Breast epithelium (tissue), 4 donors: ENCODE data around the gene CTAG2. TPM values are rescaled to one million over a fixed set of nuclear protein-coding genes. Genes with fewer than 3 reads are reported as not detected.
"Not testable (repeated sequence)": the region's sequence is repeated elsewhere in the genome, so short reads cannot be mapped to it uniquely, and the experiment has no call there.

Experiments
- DNase-seq, 2 donors: peaks; one replicate each; pipeline ENCODE4 v3.0.0-alpha.2; 2019; ENCODE audit warnings: low spot score in 2 of 2
- H3K27ac ChIP-seq, 2 donors: fragments of 200-600 bp; sonication (generic) in 1 of 2; one replicate each; pipeline ENCODE4 v1.5.1; 2016 to 2019; ENCODE audit warnings: mild to moderate bottlenecking in 1 of 2
- H3K27me3 ChIP-seq, 2 donors: fragments of 200-600 bp; sonication (generic) in 1 of 2; one replicate each; pipeline versions ENCODE4 v1.5.1 to v1.6.0; 2017 to 2019; ENCODE audit warnings: control low read depth in 1 of 2, mild to moderate bottlenecking in 1 of 2
- H3K36me3 ChIP-seq: fragments of 200-600 bp; one replicate; pipeline ENCODE4 v1.5.1; 2019
- H3K4me1 ChIP-seq, 2 donors: fragments of 200-600 bp; sonication (generic); one replicate each; pipeline ENCODE4 v1.5.1; 2016 to 2019; ENCODE audit warnings: control low read depth in 1 of 2
- H3K4me3 ChIP-seq, 3 donors: fragments of 200-600 bp; sonication (generic); 1 replicate in 2 of 3; 2 replicates in 1 of 3; pipeline ENCODE4 v1.5.1; 2016 to 2019; ENCODE audit warnings: mild to moderate bottlenecking in 3 of 3, moderate library complexity in 2 of 3
- H3K9me3 ChIP-seq, 2 donors: fragments of 200-600 bp; sonication (generic) in 1 of 2; one replicate each; pipeline ENCODE4 v1.5.1; 2016 to 2019; ENCODE audit warnings: control low read depth in 1 of 2
- intact Hi-C: fragments of 100-400 bp; cut with DNase I; formaldehyde crosslinking; loops from one replicate; pipeline ENCODE4 v1.15.1; 2023; ENCODE audit warnings: low total_unique reads
- total RNA-seq, 3 donors: library from RNA; depleted of rRNA; stranded (reverse); fragments of >200 nt; gene quantifications; one replicate each; pipeline ENCODE4 v1.1.0, GENCODE V29; 2016

CTAG2 gene
- total RNA-seq, 3 donors from 2014 or later = not detected

- H3K27ac ChIP-seq, DNase-seq, intact Hi-C loops, H3K4me3 ChIP-seq, H3K4me1 ChIP-seq, H3K27me3 ChIP-seq, H3K36me3 ChIP-seq, H3K9me3 ChIP-seq: not testable (repeated sequence)
Observed at GRCh38 chrX:154641740-154642139, 11.6 kb downstream of the CTAG2 start.

- H3K4me3 ChIP-seq, DNase-seq, H3K9me3 ChIP-seq, intact Hi-C loops, H3K4me1 ChIP-seq, H3K27me3 ChIP-seq, H3K27ac ChIP-seq, H3K36me3 ChIP-seq: not testable (repeated sequence)
Observed at GRCh38 chrX:154633661-154634060, 19.7 kb downstream of the CTAG2 start.

- intact Hi-C loops, H3K9me3 ChIP-seq, DNase-seq, H3K36me3 ChIP-seq, H3K27ac ChIP-seq, H3K4me3 ChIP-seq, H3K4me1 ChIP-seq, H3K27me3 ChIP-seq: not testable (repeated sequence)
Observed at GRCh38 chrX:154630949-154631348, 22.4 kb downstream of the CTAG2 start.

GRCh38 chrX:154628960-154629359 lies 24.4 kb downstream of the CTAG2 start:
- H3K4me3 ChIP-seq, H3K4me1 ChIP-seq, H3K27ac ChIP-seq, DNase-seq, H3K9me3 ChIP-seq, H3K36me3 ChIP-seq, intact Hi-C loops, H3K27me3 ChIP-seq: not testable (repeated sequence)

GRCh38 chrX:154620767-154621414 lies 32.5 kb downstream of the CTAG2 start:
- intact Hi-C loops, H3K36me3 ChIP-seq, H3K27ac ChIP-seq, H3K27me3 ChIP-seq, H3K4me3 ChIP-seq, H3K4me1 ChIP-seq, DNase-seq, H3K9me3 ChIP-seq: not testable (repeated sequence)

- H3K4me1 ChIP-seq, H3K27me3 ChIP-seq, DNase-seq, H3K36me3 ChIP-seq, H3K27ac ChIP-seq, intact Hi-C loops, H3K4me3 ChIP-seq, H3K9me3 ChIP-seq: not testable (repeated sequence)
Observed at GRCh38 chrX:154619182-154619581, 34.2 kb downstream of the CTAG2 start, which contains the start of gene CTAG1B. TSS of gene CTAG1B (minus strand) at chrX:154619282. CDS start at chrX:154619218, 64 bp downstream.

GRCh38 chrX:154613586-154613985 lies 39.8 kb downstream of the CTAG2 start:
- H3K4me3 ChIP-seq, DNase-seq, H3K9me3 ChIP-seq, H3K27ac ChIP-seq, H3K4me1 ChIP-seq, intact Hi-C loops, H3K36me3 ChIP-seq, H3K27me3 ChIP-seq: not testable (repeated sequence)

- not testable (repeated sequence) for H3K9me3 ChIP-seq
Observed at GRCh38 chrX:154611146-154611545, 42.2 kb downstream of the CTAG2 start.

GRCh38 chrX:154608823-154609222 lies 44.6 kb downstream of the CTAG2 start:
- H3K4me1 ChIP-seq, intact Hi-C loops: not testable (repeated sequence)
- DNase-seq = peak in 1 of 2 donors; percentile 7

More at GRCh38 chrX:154611146-154611545, 42.2 kb downstream of the CTAG2 start:
- H3K27me3 ChIP-seq, H3K4me1 ChIP-seq, H3K36me3 ChIP-seq, H3K4me3 ChIP-seq, intact Hi-C loops, H3K27ac ChIP-seq: not testable (repeated sequence)
- DNase-seq = peak in 1 of 2 donors; percentile 8

GRCh38 chrX:154607976-154608375 lies 45.4 kb downstream of the CTAG2 start:
- H3K36me3 ChIP-seq, H3K27ac ChIP-seq, H3K4me1 ChIP-seq, H3K9me3 ChIP-seq, intact Hi-C loops, H3K4me3 ChIP-seq, H3K27me3 ChIP-seq: not testable (repeated sequence)
- DNase-seq = peak in 1 of 2 donors; percentile 17

More at GRCh38 chrX:154608823-154609222, 44.6 kb downstream of the CTAG2 start:
- H3K27me3 ChIP-seq, H3K4me3 ChIP-seq, H3K27ac ChIP-seq, H3K36me3 ChIP-seq, H3K9me3 ChIP-seq: not testable (repeated sequence)
